MM.1S (cell line): ENCODE measurements around the gene PNKD.

ENCODE experiments used
- DNase-seq: peaks from one replicate; pipeline ENCODE4 v3.0.0-alpha.2; 2015
- H2AFZ ChIP-seq: fragments of 300-600 bp; sonication (generic); 2 replicates; pipeline ENCODE4 v1.6.0; 2016; ENCODE audit warnings: antibody characterized with exemption, low read length
- H3F3A ChIP-seq: fragments of 300-600 bp; sonication (generic); 2 replicates; pipeline ENCODE4 v1.6.1; 2016; ENCODE audit warnings: mild to moderate bottlenecking, antibody characterized with exemption, low read length, moderate library complexity, mixed read lengths; ENCODE audit not compliant: insufficient read depth
- H3K27ac ChIP-seq: fragments of 300-600 bp; sonication (generic); 2 replicates; pipeline ENCODE4 v1.5.1; 2016; ENCODE audit warnings: mild to moderate bottlenecking, low read length
- H3K27me3 ChIP-seq: fragments of 300-600 bp; sonication (generic); replicated peaks from 2 replicates; pipeline ENCODE4 v1.6.0; 2016; ENCODE audit warnings: low read length; ENCODE audit not compliant: insufficient read depth
- H3K36me3 ChIP-seq: fragments of 300-600 bp; sonication (generic); replicated peaks from 2 replicates; pipeline ENCODE4 v1.6.1; 2016; ENCODE audit warnings: mild to moderate bottlenecking, low read length, mixed read lengths; ENCODE audit not compliant: insufficient read depth
- H3K4me1 ChIP-seq: fragments of 300-600 bp; sonication (generic); 2 replicates; pipeline ENCODE4 v1.6.1; 2016; ENCODE audit warnings: low read length, mixed read lengths
- H3K4me2 ChIP-seq: fragments of 300-600 bp; sonication (generic); 2 replicates; pipeline ENCODE4 v1.6.0; 2016; ENCODE audit warnings: low read depth, low read length
- H3K4me3 ChIP-seq: fragments of 300-600 bp; sonication (generic); 2 replicates; pipeline ENCODE4 v1.5.1; 2016; ENCODE audit warnings: low read length, mixed read lengths
- H3K79me2 ChIP-seq: fragments of 300-600 bp; sonication (generic); 2 replicates; pipeline ENCODE4 v1.6.1; 2016; ENCODE audit warnings: mixed run types, low read length, mixed read lengths
- H3K9ac ChIP-seq: fragments of 300-600 bp; sonication (generic); 2 replicates; pipeline ENCODE4 v1.6.1; 2016; ENCODE audit warnings: low read length, mixed read lengths
- H3K9me2 ChIP-seq: fragments of 300-600 bp; sonication (generic); replicated peaks from 2 replicates; pipeline ENCODE4 v1.6.1; 2016; ENCODE audit warnings: mild to moderate bottlenecking, low read length, mixed read lengths; ENCODE audit not compliant: insufficient read depth
- H3K9me3 ChIP-seq: fragments of 300-600 bp; sonication (generic); replicated peaks from 2 replicates; pipeline ENCODE4 v1.6.1; 2016; ENCODE audit warnings: mild to moderate bottlenecking, low read length, mixed read lengths; ENCODE audit not compliant: insufficient read depth
- H4K20me1 ChIP-seq: fragments of 300-600 bp; sonication (generic); 2 replicates; pipeline ENCODE4 v1.6.1; 2016; ENCODE audit warnings: mild to moderate bottlenecking, low read length, moderate library complexity, mixed read lengths; ENCODE audit not compliant: insufficient read depth
- EZH2 ChIP-seq: fragments of 300-600 bp; sonication (generic); optimal IDR thresholded peaks from 2 replicates; pipeline ENCODE3; 2017; ENCODE audit warnings: low read depth, mild to moderate bottlenecking, antibody characterized with exemption, low read length, mixed read lengths
- EZH2phosphoT487 ChIP-seq: fragments of 300-600 bp; sonication (generic); IDR thresholded peaks from 2 replicates; pipeline ENCODE4 v1.6.1; 2018; ENCODE audit warnings: antibody characterized with exemption, low read length
- TF ChIP-seq, protein P1 (sequence below): fragments of 300-600 bp; sonication (generic); IDR thresholded peaks from 2 replicates; pipeline ENCODE4 v1.5.1; 2016; ENCODE audit warnings: antibody characterized with exemption, low read length, mixed read lengths

PNKD gene

DNA sequence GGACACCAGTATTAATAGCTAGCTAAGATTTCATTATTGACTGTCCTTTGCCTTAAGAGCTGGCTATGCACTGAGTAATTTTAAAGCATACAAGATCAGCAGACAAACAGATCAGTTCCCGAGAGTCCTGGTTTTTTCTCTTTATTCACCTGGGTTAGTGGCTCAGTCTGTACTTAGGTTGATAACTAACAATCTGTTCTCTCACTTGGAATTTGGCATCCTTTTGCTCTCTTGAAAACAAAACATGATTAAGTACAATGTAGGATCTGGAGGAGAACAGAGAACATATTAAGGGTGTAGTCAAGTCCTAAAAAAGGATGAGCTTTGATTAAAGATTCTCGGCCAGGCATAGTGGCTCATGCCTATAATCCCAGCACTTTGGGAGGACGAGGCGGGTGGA, 36.8 kb upstream of the PNKD start:
- no peak overlapping the region for H2AFZ ChIP-seq
- H3K36me3 ChIP-seq = peaks cover 29% of the 10 kb centered on the region
- TF ChIP-seq, protein P1, sequence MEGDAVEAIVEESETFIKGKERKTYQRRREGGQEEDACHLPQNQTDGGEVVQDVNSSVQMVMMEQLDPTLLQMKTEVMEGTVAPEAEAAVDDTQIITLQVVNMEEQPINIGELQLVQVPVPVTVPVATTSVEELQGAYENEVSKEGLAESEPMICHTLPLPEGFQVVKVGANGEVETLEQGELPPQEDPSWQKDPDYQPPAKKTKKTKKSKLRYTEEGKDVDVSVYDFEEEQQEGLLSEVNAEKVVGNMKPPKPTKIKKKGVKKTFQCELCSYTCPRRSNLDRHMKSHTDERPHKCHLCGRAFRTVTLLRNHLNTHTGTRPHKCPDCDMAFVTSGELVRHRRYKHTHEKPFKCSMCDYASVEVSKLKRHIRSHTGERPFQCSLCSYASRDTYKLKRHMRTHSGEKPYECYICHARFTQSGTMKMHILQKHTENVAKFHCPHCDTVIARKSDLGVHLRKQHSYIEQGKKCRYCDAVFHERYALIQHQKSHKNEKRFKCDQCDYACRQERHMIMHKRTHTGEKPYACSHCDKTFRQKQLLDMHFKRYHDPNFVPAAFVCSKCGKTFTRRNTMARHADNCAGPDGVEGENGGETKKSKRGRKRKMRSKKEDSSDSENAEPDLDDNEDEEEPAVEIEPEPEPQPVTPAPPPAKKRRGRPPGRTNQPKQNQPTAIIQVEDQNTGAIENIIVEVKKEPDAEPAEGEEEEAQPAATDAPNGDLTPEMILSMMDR = no peak
- no peak for TF ChIP-seq EZH2phosphoT487
- no peak for TF ChIP-seq EZH2
- H3K4me2 ChIP-seq = no peak overlapping the region
- no peaks in the 10 kb centered on the region for H4K20me1 ChIP-seq
- H3K79me2 ChIP-seq = peaks cover 79% of the 10 kb centered on the region
- H3F3A ChIP-seq = peaks cover 25% of the 10 kb centered on the region
- H3K9ac ChIP-seq = no peak overlapping the region
- H3K27me3 ChIP-seq = no peaks in the 10 kb centered on the region
- no peaks in the 10 kb centered on the region for H3K9me2 ChIP-seq
- no peaks in the 10 kb centered on the region for H3K9me3 ChIP-seq
- H3K27ac ChIP-seq = no peak overlapping the region
- H3K4me1 ChIP-seq = peaks cover 27% of the 10 kb centered on the region
- H3K4me3 ChIP-seq = no peak overlapping the region
- DNase-seq = no peak

DNA sequence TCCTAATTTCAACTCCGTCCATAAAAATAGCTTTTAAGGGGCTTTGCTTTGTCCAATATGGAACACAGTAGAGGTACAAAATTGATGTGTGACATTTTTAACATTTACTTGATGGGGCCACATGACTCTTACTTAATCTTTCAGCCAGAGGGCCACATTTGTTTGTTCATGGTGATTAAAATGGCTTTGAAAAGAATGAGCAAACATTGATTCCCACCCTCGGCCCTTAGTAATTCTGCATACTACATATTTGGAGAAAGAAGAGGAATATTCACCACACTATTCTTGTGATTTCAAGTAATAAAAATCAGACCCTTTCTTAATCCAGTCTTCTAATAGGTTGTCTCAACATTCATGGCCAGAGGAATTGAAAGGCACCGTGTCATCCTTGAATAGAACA, 35.8 kb upstream of the PNKD start:
- H4K20me1 ChIP-seq = no peaks in the 10 kb centered on the region
- H3K9me2 ChIP-seq = no peaks in the 10 kb centered on the region
- peaks cover 37% of the 10 kb centered on the region for H3K36me3 ChIP-seq
- no peak overlapping the region for H2AFZ ChIP-seq
- H3F3A ChIP-seq = peaks cover 15% of the 10 kb centered on the region
- H3K27me3 ChIP-seq = no peaks in the 10 kb centered on the region
- H3K27ac ChIP-seq = no peak overlapping the region
- H3K9ac ChIP-seq = no peak overlapping the region
- TF ChIP-seq, protein P1 = no peak
- TF ChIP-seq EZH2phosphoT487 (no peak), EZH2 (no peak)
- H3K4me3 ChIP-seq = no peak overlapping the region
- peaks cover 87% of the 10 kb centered on the region for H3K79me2 ChIP-seq
- H3K4me2 ChIP-seq = no peak overlapping the region
- no peaks in the 10 kb centered on the region for H3K9me3 ChIP-seq
- DNase-seq = no peak
- peaks cover 20% of the 10 kb centered on the region for H3K4me1 ChIP-seq

DNA sequence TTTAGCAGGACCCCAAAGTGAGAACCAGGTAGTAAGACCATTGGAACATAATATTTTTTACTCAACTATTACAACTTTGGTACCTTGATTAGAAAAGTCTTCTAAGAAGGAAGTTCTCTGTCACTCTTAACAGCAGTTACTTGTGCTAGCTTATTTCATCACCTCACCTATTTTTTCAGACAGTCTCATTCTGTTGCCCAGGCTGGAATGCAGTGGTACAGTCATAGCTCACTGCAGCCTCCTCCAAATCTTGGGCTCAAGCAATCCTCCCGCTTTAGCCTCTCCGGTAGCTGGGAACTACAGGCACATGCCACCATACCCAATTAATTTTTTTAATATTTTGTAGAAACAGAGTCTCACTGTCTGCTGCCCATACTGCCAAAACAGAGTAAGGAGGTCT, 35.3 kb upstream of the PNKD start:
- Histone ChIP-seq H3K36me3 (peaks cover 37% of the 10 kb centered on the region), H3K79me2 (peaks cover 92% of the 10 kb centered on the region)
- no peak for TF ChIP-seq EZH2
- TF ChIP-seq, protein P1 = no peak
- TF ChIP-seq EZH2phosphoT487 = no peak

More for the DNA sequence above, 35.3 kb upstream of the PNKD start:
- H3K4me2 ChIP-seq = no peak overlapping the region
- H3K27me3 ChIP-seq = no peaks in the 10 kb centered on the region
- H2AFZ ChIP-seq = no peak overlapping the region
- H3K9me3 ChIP-seq = no peaks in the 10 kb centered on the region
- no peak overlapping the region for H3K27ac ChIP-seq
- peaks cover 15% of the 10 kb centered on the region for H3K4me1 ChIP-seq
- no peaks in the 10 kb centered on the region for H4K20me1 ChIP-seq
- no peak overlapping the region for H3K9ac ChIP-seq
- DNase-seq = no peak
- peaks cover 10% of the 10 kb centered on the region for H3F3A ChIP-seq
- no peaks in the 10 kb centered on the region for H3K9me2 ChIP-seq
- no peak overlapping the region for H3K4me3 ChIP-seq
